HG03108 (cell line): ENCODE measurements around the gene MFSD2A.
"Not testable (repeated sequence)": the region's sequence is repeated elsewhere in the genome, so short reads cannot be mapped to it uniquely, and the experiment has no call there.

Experiments used
- ATAC-seq: cut with Tn5 transposase; IDR thresholded peaks from one replicate; pipeline ENCODE4 v1.9.1; 2021; ENCODE audit warnings: moderate library complexity; ENCODE audit not compliant: unreplicated experiment

The MFSD2A gene

DNA sequence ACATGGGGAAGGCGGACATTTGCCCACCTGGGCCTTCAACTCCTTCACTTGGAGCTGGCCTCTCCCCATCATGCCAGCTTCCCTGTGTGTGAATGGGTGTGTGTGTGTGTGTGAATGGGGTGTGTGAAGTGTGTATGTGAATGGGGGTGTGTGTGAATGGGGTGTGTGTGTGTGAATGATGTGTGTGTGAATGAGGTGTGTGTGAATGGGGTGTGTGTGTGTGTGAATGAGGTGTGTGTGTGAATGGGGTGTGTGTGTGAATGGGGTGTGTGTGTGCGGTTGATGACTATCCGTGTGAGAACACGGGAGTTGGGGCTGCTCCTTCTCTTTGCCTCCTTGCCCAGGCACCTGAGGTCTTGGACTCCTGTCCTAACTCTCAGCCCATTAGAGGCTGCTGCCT lies 9.6 kb downstream of the MFSD2A start:
- ATAC-seq = no peak

DNA sequence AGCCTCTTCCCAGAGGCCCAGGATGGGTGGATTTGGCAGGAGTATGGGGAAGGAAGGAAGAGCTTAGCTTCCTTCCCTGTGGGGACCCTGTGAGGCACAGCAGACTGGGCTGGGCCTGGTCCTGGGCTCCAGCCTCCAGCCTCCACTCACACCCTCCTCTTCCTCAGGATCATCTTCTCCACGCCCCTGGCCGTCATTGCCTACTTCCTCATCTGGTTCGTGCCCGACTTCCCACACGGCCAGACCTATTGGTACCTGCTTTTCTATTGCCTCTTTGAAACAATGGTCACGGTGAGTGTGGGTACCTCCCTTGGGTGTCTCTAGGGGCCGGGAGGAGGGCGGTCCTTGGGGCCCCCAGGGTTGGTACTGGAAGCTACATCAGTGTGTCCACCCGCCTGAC lies 10.1 kb downstream of the MFSD2A start:
- ATAC-seq = no peak

DNA sequence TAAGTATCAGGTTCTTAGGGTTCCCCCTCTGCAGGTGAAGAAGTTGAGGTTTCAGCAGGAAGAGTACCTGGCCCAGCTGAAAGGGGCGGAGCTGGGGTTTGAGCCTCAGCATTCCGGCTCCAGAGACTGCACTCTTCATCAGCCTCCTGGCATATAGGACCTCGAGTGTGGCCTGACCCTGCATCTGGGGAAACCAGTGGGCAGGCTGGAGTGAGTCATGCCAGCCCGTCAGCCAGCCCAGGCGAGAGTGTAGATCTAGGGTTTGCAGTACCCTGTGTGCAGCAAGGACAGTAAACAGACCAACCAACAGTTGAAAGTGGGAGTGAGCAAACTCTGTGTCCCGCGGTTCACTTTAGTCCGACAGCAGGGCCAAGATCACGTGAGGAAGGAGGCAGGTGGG lies 14.1 kb downstream of the MFSD2A start:
- ATAC-seq = no peak

GRCh38 chr1:39969531-39970270 lies 14.8 kb downstream of the MFSD2A start:
- ATAC-seq = no peak

- no peak for ATAC-seq
These were observed 15.3 kb downstream of the MFSD2A start for GRCh38 chr1:39970274-39970673.

- ATAC-seq = no peak
These were observed 16.2 kb downstream of the MFSD2A start for GRCh38 chr1:39971138-39971537.

- no peak for ATAC-seq
These were observed 18.7 kb downstream of the MFSD2A start for GRCh38 chr1:39973503-39974135.

DNA sequence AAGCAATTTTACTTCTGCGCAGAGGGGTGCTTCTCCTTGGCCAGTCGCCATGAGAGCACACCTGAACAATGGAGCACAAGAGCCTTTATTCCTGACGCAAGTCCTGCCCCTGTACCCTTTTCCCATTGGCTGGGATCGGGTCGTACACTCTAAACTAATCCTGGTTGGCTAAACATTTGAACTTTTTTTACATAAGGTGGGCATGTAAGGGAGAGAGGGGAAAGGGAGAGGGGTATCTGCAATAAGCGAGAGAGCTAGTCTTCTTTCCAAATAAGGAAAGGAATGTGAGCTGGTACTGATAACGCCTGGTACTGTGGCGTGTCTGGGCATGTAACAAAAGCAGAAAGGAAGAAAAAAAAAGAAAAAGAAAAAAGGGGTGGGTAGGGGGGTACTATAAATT lies 21.8 kb downstream of the MFSD2A start:
- no peak for ATAC-seq

DNA sequence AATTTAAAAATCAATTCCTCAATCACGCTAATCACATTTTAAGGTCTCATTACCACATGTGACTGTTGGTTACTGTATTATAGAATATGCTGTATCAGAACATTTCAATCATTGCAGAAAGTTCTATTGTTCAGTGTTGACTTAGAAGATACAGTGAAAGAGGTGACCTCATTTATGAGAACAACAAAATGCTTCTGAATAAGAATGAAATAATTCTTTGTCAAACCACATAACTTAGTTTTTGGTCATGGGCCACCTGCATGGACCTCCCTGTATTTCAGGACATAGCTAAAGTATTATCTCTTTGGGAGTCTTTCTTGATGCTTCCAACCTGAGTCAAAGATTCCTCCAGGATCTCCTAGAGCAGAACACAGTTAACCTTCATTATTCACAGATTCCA lies 22.3 kb downstream of the MFSD2A start:
- no peak for ATAC-seq

GRCh38 chr1:39979654-39980053 lies 24.7 kb downstream of the MFSD2A start:
- no peak for ATAC-seq

- no peak for ATAC-seq
These were observed 25.8 kb downstream of the MFSD2A start for GRCh38 chr1:39980555-39981313.

DNA sequence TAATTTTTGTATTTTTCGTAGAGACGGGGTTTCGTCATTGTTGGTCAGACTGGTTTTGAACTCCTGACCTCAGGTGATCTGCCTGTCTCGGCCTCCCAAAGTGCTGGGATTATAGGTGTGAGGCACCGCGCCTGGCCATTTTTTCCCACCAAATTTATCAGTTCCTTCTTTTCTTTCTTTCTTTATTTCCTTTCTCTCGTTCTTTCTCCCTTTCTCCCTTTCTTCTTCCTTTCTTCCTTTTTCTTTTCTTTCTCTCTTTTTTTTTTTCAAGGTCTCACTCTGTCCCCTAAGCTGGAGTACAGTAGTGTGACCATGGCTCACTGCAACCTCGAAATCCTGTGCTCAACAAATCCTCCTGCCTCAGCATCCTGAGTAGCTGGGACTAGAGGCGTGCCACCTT lies 26.4 kb downstream of the MFSD2A start:
- no peak for ATAC-seq

- ATAC-seq = no peak
These were observed 27.0 kb downstream of the MFSD2A start for GRCh38 chr1:39981945-39982344.

- ATAC-seq = not testable (repeated sequence)
These were observed 29.5 kb downstream of the MFSD2A start for GRCh38 chr1:39984480-39984879.

GRCh38 chr1:39984951-39985350 lies 30.0 kb downstream of the MFSD2A start:
- no peak for ATAC-seq

GRCh38 chr1:39987869-39988268 lies 32.9 kb downstream of the MFSD2A start:
- ATAC-seq = no peak

DNA sequence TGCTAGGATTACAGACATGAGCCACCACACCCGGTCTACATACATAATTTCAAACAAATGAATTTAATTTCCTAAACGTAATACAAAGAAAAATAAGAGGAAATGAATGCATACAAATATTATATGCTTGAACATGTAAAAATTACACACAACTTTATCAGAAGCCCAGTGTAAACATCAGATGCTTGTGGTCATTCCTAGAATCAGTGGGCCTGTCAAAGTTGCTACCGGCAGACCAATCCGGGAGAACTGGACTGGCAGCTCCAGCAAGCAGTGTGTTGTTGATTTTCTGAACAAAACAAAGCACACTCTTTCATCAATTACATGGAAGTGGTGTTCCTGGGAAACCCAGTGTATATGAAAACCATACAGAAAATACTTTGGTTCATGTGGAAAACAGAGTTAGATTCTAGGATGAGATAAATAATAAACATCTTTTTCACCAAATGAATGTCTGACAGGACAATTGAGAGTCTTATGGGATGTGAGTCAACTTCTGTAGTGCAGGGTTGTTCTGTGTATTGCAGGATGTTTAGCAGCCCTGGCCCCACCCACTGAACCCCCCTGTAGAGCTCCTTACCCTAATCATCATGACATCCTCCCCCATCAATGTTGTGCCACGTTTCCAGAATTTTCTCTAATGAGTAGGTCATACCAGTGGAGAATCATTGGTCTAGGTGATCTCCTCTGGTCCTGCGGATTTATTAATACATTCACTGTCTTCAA lies 33.8 kb downstream of the MFSD2A start:
- no peak for ATAC-seq

- ATAC-seq = no peak
These were observed 35.5 kb downstream of the MFSD2A start for GRCh38 chr1:39990428-39990827.

DNA sequence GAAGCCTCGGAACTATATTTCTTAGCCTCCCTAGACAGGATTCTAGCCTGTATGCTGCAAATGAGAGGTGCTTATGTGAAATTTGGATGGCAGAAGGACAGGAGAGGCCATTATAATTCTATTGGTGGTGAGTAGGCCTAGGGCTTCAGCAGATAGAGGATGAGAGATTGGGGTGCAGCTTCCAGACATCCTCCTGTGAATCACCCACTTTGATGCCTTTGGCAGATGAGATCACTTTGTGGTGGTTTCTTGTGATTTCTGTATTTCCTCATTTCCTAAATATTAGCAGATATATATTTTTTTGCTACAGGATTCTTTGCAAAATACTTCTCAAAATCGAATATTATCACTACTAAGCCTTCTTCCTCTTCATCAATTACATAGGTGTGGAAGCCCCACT lies 37.3 kb downstream of the MFSD2A start:
- no peak for ATAC-seq

GRCh38 chr1:39992888-39993287 lies 37.9 kb downstream of the MFSD2A start:
- ATAC-seq = no peak

DNA sequence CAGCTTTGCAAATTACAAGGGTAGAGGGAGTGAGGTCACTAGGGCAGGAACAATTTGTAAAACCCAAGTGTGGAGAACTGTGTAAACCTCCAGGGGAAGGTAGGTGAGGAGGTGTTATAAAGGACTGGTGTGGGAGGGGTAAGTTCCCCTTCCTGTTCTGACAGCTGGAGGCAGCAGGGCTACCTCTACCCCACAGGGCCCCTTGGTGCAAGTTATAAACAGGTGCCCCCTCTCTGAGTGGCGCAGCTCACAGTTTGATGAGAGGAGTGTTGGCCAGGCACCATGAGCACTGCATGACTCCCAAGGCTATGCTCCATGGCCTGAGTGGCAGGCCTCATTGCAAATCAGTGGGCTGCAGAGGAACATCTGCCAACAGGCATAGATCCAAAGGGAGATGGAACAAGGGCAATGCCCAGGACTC lies 41.0 kb downstream of the MFSD2A start:
- peak; percentile 82 for ATAC-seq
